T-helper 2 cell treated with Interferon-gamma antibody and Interleukin-4, amounts not matched to agents 5 μg/mL and 100 μg/mL, for 36 hours (primary cell): ENCODE data around the gene SFMBT2.

Experiments
- DNase-seq: peaks from one replicate; pipeline ENCODE4 v3.0.0; 2021; ENCODE audit warnings: low spot score
- H3K27ac Mint-ChIP-seq: one replicate; pipeline ENCODE4 v1.8.0; 2021; ENCODE audit warnings: mild to moderate bottlenecking, mixed read lengths
- H3K27me3 Mint-ChIP-seq: one replicate; pipeline ENCODE4 v1.8.0; 2021; ENCODE audit warnings: low read depth, mixed read lengths
- H3K36me3 Mint-ChIP-seq: one replicate; pipeline ENCODE4 v1.8.0; 2021; ENCODE audit warnings: low read depth, mixed read lengths
- H3K4me1 Mint-ChIP-seq: one replicate; pipeline ENCODE4 v1.8.0; 2021; ENCODE audit warnings: low read depth, mixed read lengths
- H3K4me3 Mint-ChIP-seq: one replicate; pipeline ENCODE4 v1.8.0; 2022; ENCODE audit warnings: mild to moderate bottlenecking, moderate library complexity, mixed read lengths
- H3K9me3 Mint-ChIP-seq: one replicate; pipeline ENCODE4 v1.8.0; 2021; ENCODE audit warnings: mixed read lengths

SFMBT2 gene

GRCh38 chr10:7168414-7168813, 242.4 kb downstream of the SFMBT2 start:
- Mint-ChIP-seq H3K4me1 (no peaks in the 10 kb centered on the region), H3K4me3 (no peak overlapping the region), H3K27ac (no peak overlapping the region), H3K9me3 (no peaks in the 10 kb centered on the region), H3K36me3 (peaks cover 19% of the 10 kb centered on the region), H3K27me3 (no peaks in the 10 kb centered on the region)
- no peak for DNase-seq

GRCh38 chr10:7165500-7166177, 245.2 kb downstream of the SFMBT2 start:
- H3K4me1 Mint-ChIP-seq, result no peaks in the 10 kb centered on the region
- H3K27ac Mint-ChIP-seq, result no peak overlapping the region
- H3K9me3 Mint-ChIP-seq, result no peaks in the 10 kb centered on the region
- H3K4me3 Mint-ChIP-seq, result no peak overlapping the region
- H3K27me3 Mint-ChIP-seq, result no peaks in the 10 kb centered on the region
- DNase-seq, result no peak
- peaks cover 29% of the 10 kb centered on the region for H3K36me3 Mint-ChIP-seq

- H3K36me3 Mint-ChIP-seq, result peaks cover 35% of the 10 kb centered on the region
- no peak for DNase-seq
- peaks cover 4% of the 10 kb centered on the region for H3K4me1 Mint-ChIP-seq
- H3K27ac Mint-ChIP-seq, result no peak overlapping the region
- H3K4me3 Mint-ChIP-seq, result no peak overlapping the region
- no peaks in the 10 kb centered on the region for H3K27me3 Mint-ChIP-seq
- H3K9me3 Mint-ChIP-seq, result no peaks in the 10 kb centered on the region
Measured at GRCh38 chr10:7164955-7165354, 245.9 kb downstream of the SFMBT2 start.

DNA sequence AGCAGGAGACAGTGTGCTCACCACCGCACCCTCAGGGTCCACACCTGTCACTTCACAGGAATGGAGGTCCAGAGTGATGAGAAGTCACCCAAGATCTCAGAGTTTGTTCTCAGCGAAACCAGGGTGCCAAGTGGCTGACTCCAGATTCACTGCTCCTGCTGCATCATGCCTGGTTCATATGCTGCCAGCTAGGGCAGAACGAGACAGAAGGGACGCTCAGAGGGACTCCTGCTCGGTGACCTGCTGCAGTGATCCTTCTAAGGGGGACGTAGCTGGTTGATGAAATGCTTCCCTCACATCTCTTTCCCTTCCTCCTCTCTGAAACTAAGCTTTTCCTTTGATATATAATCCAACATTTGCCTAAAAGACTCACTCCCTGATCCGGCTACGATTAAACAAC, 248.5 kb downstream of the SFMBT2 start:
- H3K4me3 Mint-ChIP-seq, result no peak overlapping the region
- DNase-seq, result no peak
- no peaks in the 10 kb centered on the region for H3K9me3 Mint-ChIP-seq
- H3K27me3 Mint-ChIP-seq, result no peaks in the 10 kb centered on the region
- H3K36me3 Mint-ChIP-seq, result peaks cover 34% of the 10 kb centered on the region
- peaks cover 15% of the 10 kb centered on the region for H3K4me1 Mint-ChIP-seq
- H3K27ac Mint-ChIP-seq, result no peak overlapping the region

- H3K4me3 Mint-ChIP-seq, result no peak overlapping the region
- peaks cover 32% of the 10 kb centered on the region for H3K36me3 Mint-ChIP-seq
- no peak for DNase-seq
- no peaks in the 10 kb centered on the region for H3K27me3 Mint-ChIP-seq
- no peaks in the 10 kb centered on the region for H3K9me3 Mint-ChIP-seq
- H3K27ac Mint-ChIP-seq, result no peak overlapping the region
- H3K4me1 Mint-ChIP-seq, result peaks cover 18% of the 10 kb centered on the region
Measured at GRCh38 chr10:7161484-7162250, 249.2 kb downstream of the SFMBT2 start.

- no peaks in the 10 kb centered on the region for H3K27me3 Mint-ChIP-seq
- H3K27ac Mint-ChIP-seq, result no peak overlapping the region
- H3K36me3 Mint-ChIP-seq, result peaks cover 32% of the 10 kb centered on the region
- H3K4me1 Mint-ChIP-seq, result peaks cover 18% of the 10 kb centered on the region
- H3K9me3 Mint-ChIP-seq, result no peaks in the 10 kb centered on the region
- no peak for DNase-seq
- H3K4me3 Mint-ChIP-seq, result no peak overlapping the region
Measured at GRCh38 chr10:7159928-7160327, 250.9 kb downstream of the SFMBT2 start.

- peaks cover 30% of the 10 kb centered on the region for H3K36me3 Mint-ChIP-seq
- no peak overlapping the region for H3K27ac Mint-ChIP-seq
- no peak overlapping the region for H3K4me3 Mint-ChIP-seq
- peaks cover 18% of the 10 kb centered on the region for H3K4me1 Mint-ChIP-seq
- DNase-seq, result no peak
- no peaks in the 10 kb centered on the region for H3K9me3 Mint-ChIP-seq
- no peaks in the 10 kb centered on the region for H3K27me3 Mint-ChIP-seq
Measured at GRCh38 chr10:7159517-7159916, 251.3 kb downstream of the SFMBT2 start.

- Mint-ChIP-seq H3K36me3 (peaks cover 21% of the 10 kb centered on the region), H3K4me1 (peaks cover 20% of the 10 kb centered on the region), H3K9me3 (no peaks in the 10 kb centered on the region), H3K4me3 (no peak overlapping the region), H3K27ac (no peak overlapping the region), H3K27me3 (peaks cover 3% of the 10 kb centered on the region)
- no peak for DNase-seq
Measured at GRCh38 chr10:7157091-7157490, 253.7 kb downstream of the SFMBT2 start.

GRCh38 chr10:7153750-7154149, 257.1 kb downstream of the SFMBT2 start:
- Mint-ChIP-seq H3K27me3 (peaks cover 14% of the 10 kb centered on the region), H3K9me3 (no peaks in the 10 kb centered on the region), H3K27ac (no peak overlapping the region), H3K4me3 (no peak overlapping the region), H3K36me3 (peaks cover 10% of the 10 kb centered on the region), H3K4me1 (peaks cover 7% of the 10 kb centered on the region)
- DNase-seq, result no peak

- H3K27me3 Mint-ChIP-seq, result peaks cover 17% of the 10 kb centered on the region
- peaks cover 7% of the 10 kb centered on the region for H3K36me3 Mint-ChIP-seq
- H3K9me3 Mint-ChIP-seq, result no peaks in the 10 kb centered on the region
- no peak overlapping the region for H3K27ac Mint-ChIP-seq
- DNase-seq, result no peak
- H3K4me1 Mint-ChIP-seq, result peaks cover 7% of the 10 kb centered on the region
- H3K4me3 Mint-ChIP-seq, result no peak overlapping the region
Measured at GRCh38 chr10:7152982-7153381, 257.9 kb downstream of the SFMBT2 start.

DNA sequence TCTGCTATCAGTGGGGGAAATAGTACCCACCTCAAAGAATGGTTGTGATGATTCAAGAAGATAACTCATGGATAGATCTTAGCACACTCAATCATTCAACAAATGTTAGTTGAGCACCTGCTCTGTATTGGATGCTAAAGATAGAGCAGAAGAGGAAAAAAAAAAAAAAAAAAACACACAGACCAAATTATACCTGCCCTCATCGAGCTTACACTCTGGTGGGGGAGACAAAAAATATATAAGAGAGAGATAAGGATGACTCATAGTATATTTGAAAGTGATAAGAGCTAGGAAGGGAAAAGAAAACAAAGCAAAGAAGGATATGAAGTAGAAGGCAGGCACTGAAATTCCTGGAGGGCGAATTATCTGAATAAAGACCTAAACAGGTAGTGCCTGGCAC, 258.5 kb downstream of the SFMBT2 start:
- H3K9me3 Mint-ChIP-seq, result no peaks in the 10 kb centered on the region
- no peak for DNase-seq
- no peak overlapping the region for H3K27ac Mint-ChIP-seq
- H3K4me3 Mint-ChIP-seq, result no peak overlapping the region
- H3K4me1 Mint-ChIP-seq, result peaks cover 5% of the 10 kb centered on the region
- H3K27me3 Mint-ChIP-seq, result peaks cover 17% of the 10 kb centered on the region
- H3K36me3 Mint-ChIP-seq, result peaks cover 4% of the 10 kb centered on the region

DNA sequence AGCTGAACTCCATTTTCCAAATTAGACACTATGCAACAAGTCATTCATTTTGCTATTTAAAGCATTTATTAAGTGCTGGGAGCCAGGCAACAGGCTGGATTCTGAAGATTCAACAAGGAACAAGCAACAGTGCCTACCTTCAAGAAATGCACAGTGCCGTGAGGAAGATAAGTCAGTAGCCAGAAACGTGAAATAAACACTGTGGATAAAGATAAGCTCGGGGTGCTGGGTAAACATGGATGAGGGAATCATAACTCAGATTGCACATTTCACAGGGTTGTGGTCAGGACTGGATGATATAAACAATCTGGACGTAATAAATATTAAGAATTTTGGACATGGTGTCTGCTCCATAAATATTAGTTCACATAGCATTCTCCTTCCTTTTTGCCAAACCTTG, 259.3 kb downstream of the SFMBT2 start:
- Mint-ChIP-seq H3K27me3 (peaks cover 21% of the 10 kb centered on the region), H3K9me3 (no peaks in the 10 kb centered on the region), H3K4me1 (peaks cover 2% of the 10 kb centered on the region), H3K27ac (no peak overlapping the region), H3K36me3 (no peaks in the 10 kb centered on the region), H3K4me3 (no peak overlapping the region)
- no peak for DNase-seq

DNA sequence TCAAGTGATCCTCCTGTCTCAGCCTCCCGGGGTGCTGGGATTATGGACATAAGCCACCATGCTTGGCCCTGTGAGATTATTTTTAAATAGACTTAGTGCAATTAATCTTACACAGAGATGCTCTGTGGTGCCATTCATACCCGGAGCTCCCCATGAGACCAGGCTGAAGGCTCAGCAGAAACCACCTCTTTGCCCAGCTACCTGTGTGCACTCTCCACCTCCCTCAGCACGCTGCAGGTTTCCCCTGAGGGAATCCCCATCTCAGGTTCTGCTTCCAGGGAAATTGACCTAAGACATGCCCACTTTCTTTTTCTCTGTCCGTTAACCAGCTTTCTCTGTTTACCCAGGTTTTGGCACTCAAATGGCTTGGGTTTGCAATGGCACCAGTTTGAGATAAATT, 260.5 kb downstream of the SFMBT2 start:
- no peaks in the 10 kb centered on the region for H3K36me3 Mint-ChIP-seq
- no peak overlapping the region for H3K4me3 Mint-ChIP-seq
- no peak for DNase-seq
- H3K4me1 Mint-ChIP-seq, result peaks cover 2% of the 10 kb centered on the region
- no peak overlapping the region for H3K27ac Mint-ChIP-seq
- peaks cover 26% of the 10 kb centered on the region for H3K27me3 Mint-ChIP-seq
- H3K9me3 Mint-ChIP-seq, result no peaks in the 10 kb centered on the region

DNA sequence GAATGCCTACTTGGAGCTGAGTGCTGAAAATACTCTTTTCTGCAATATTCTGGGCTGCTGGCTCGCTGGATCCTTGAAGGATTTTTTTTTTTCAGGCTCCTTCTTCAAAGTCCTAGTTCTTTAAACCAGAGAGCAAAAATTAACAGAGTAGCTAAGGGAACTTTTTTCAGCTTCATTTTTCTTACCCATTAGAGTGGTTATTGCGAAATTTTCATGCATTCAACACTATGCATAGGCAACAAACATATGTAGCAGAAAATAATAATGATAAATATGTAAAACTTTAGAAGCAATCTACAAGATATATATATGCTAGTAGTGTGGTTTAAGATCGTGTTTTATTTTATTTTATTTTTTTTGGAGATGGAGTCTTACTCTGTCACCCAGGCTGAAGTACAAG, 264.6 kb downstream of the SFMBT2 start:
- Mint-ChIP-seq H3K9me3 (no peaks in the 10 kb centered on the region), H3K27ac (no peak overlapping the region), H3K4me1 (no peaks in the 10 kb centered on the region), H3K36me3 (no peaks in the 10 kb centered on the region), H3K27me3 (peaks cover 32% of the 10 kb centered on the region), H3K4me3 (no peak overlapping the region)
- no peak for DNase-seq
